HG02588 (cell line): Measurements from ENCODE around the gene GRAMD2A.
A peak's percentile ranks its signal among the peaks of the same experiment; 100 is the strongest.

Experiments
- ATAC-seq: cut with Tn5 transposase; IDR thresholded peaks from one replicate; pipeline ENCODE4 v1.9.1; 2021; ENCODE audit warnings: mild to moderate bottlenecking, moderate library complexity; ENCODE audit not compliant: unreplicated experiment

Gene GRAMD2A

DNA sequence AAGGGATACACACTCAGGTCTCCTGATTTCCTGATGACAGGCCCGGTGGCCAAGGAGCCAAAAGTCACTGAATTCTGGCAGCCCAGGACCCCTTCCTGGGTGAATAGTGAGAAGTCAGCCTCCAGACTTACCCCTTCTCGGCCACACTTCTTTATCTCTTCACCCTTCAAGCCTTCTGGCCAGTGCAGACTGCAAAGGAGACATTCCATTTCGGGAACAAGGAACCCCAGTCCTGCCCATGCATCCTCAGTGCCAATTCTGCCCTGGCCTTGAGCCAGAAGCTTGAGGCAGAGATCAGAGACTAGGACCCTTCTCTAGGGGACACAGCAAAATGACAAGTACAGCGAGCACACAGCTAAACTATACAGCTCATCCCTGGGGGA is 28.8 kb downstream of the GRAMD2A start:
- no peak for ATAC-seq

DNA sequence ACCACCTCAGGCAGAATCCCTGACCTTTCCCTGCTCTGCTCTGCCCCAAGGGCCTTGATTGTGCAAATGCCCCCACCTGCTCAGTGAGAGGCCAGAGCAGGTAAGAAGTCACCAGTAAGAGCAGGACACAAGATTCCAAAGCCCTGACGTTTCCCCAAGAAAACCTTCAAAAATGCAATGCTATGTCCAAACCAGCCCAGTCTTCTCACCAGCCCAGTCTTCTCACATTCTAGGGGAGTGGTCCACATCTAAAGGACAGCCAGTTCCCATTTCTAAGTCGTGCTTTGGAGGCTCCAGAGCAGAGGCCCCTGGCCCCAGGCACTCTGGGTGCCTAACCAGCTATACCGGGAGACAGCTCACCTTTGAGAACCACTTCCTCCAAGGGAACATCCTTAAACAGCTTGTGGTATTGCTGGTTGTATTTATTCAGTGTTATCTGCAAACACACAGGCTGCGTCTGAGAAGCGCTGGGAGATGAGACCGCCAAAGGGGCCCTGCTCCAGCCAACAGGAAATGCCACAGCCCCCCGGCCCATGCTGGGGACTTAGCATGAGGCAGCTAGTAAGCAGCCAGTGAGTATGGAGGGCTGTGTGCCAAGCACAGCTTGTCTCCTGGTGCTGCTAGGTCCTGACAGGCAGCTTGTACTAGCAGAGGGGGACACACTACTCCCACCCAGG is 29.3 kb downstream of the GRAMD2A start:
- no peak for ATAC-seq

DNA sequence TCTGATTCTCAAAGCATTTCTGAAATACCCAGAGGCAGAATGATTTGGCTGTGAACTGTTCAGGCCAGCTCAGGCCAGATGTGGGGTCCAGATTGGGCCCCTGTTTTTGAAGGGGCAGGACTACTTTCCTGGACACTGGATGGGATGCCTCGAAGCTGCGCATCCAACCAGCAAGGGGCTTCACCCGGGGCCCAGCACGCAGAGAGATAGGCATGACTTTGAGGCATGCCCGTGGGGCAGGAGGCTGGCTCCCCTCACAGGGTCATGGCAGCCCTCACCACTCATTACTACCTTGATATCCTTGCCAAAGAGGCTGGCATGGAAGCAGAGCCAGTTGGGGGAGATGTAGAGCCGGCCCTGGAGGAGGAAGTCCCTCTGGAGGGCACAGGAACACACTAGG is 30.1 kb downstream of the GRAMD2A start:
- ATAC-seq, result no peak

DNA sequence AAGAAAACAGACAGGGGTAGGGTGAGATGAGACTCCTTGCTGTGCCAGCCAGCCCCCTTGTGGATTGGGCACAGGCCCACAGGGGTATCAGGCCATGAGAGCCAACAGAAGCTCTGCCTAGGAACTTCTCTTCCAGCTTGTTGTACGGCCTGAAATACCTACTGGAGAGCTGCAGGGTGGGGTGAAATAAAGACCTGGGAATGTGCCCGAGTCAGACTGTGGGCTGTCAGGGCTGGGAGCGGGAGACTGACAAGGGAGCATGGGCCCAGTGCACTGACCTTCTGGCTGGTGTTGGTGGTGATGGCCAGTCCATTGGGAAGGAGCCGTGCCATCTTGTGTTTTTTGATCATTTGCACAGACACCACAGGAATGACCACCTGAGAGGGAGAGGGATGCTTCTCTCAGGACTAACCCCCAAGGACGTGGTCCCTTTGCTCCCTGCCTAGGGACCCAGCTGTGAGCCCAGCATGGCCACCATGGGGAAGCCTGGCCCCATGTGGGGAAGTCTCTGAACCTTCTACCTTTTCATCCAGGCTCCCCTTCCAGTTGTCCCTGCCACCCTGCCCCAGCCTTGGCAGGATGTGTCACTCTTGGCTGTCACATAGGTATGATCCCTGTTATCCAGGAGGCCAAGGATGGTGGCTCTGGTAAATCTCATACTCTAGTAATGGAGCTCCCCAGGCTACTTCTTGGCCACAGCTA is 30.7 kb downstream of the GRAMD2A start:
- no peak for ATAC-seq

DNA sequence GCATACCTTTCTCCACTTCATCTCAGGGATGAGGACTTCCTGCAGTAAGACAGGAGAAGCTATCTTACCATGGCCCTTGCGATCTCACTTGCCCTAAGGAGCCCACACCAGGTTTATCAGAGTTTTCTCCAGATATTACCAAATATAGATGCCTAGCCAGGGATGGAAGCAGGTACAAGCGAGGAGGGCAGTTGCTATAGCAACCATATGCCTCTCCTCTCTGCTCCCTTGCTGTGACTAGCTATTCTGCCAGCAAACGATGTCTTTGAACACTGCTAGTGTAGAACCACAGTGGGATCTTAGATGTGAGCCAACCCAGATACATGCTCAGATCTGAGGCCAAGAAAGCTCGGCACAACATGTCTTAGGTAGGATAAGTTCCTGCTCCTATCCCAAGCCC is 33.9 kb downstream of the GRAMD2A start:
- no peak for ATAC-seq

DNA sequence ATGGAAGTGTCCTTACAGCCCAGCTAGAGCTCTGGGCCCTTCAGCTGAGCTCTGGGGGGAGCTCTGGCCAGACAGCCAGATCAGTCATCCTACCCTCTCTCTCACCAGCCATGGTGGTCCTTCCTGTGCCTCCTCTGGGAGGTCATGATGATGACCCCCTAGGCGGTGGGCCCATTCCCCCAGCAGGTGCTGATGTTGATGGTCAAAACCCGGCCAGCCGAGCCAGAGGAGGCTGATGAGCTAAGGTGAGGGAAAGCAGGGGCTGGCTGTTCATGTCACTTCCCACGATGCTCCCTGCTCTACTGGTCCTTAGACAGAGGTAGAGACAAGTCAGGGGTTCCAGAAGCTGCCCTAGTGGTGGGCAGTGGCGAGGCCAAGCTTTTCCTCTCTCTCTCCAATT is 35.0 kb downstream of the GRAMD2A start:
- ATAC-seq, result no peak

DNA sequence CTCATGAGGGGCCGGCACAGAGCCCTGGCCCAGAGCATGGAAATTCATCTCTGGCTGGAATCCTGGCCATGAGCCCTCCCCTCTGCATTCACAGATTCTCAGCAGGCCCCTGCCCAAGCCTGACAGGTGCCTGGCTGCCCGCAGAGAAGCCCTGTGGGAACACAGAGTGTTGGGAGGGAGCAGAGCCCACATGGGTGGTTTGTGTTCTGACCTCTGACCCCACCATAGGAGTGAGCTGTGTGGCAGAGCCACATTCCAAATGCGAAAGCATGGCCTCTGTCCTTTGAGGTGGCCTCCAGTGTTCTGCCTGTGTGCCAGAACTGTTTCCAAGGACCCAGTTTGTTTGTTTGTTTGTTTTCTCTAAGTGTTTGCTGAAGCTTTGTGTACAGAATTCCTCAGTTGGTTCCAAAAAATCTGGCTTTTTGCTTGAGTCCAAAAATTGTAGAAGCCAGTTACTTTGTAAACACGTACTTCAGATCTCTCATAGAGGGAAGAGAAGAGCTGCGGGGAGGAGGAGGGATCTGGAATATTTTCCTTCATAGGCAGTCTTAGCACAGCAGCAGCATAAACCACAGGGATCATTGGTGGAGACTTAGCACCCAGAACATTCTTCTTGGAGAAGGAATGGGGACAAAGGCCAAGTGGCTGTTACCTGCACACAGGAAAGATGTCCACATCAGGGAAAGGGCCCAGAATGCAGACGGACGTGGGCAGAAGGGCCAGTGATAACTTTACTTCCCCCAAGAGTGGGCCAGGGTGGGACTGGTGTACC is 36.0 kb downstream of the GRAMD2A start:
- ATAC-seq, result no peak

DNA sequence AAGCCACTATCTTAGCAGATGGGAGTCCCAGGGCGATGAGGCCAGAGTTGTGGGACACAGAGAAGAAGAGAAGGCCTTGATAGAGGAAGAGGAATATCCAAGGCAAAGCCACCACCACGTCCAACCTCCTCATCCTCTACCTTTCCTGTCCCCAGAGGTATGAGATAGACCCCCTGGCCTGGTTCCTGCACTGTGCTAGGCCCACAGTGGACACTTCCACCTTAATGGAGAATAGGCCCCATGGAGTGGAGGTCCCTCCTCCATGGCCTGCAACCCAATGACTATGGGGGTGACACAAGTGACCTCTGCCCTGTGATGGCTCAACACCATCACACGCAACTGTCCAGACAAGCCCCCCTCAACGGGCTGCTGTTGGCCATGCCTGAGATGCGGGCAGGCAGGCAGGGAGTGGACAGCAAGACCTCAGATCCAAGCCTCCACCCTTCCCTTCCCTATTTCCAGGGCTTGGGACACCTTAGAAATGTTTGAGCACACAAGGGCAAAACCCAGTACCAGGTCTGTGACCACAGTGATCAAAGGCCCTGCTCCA is 36.8 kb downstream of the GRAMD2A start:
- no peak for ATAC-seq

DNA sequence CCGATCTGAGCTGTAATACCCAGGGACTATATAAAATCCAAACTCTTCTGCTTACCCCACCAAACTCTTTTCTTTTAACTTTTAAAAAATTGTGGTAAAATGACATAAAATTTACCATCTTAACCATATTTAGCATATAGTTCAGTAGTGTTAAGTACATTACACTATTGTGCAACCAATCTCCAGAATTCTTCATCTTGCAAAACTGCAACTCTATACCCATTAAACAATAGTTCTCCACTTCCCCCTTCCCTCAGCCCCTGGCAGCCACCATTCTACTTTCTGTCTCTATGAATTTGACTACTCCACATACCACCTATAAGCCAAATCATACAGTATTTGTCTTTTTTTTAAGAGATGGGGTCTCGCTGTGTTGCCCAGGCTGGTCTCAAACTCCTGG is 40.7 kb downstream of the GRAMD2A start:
- ATAC-seq, result no peak

DNA sequence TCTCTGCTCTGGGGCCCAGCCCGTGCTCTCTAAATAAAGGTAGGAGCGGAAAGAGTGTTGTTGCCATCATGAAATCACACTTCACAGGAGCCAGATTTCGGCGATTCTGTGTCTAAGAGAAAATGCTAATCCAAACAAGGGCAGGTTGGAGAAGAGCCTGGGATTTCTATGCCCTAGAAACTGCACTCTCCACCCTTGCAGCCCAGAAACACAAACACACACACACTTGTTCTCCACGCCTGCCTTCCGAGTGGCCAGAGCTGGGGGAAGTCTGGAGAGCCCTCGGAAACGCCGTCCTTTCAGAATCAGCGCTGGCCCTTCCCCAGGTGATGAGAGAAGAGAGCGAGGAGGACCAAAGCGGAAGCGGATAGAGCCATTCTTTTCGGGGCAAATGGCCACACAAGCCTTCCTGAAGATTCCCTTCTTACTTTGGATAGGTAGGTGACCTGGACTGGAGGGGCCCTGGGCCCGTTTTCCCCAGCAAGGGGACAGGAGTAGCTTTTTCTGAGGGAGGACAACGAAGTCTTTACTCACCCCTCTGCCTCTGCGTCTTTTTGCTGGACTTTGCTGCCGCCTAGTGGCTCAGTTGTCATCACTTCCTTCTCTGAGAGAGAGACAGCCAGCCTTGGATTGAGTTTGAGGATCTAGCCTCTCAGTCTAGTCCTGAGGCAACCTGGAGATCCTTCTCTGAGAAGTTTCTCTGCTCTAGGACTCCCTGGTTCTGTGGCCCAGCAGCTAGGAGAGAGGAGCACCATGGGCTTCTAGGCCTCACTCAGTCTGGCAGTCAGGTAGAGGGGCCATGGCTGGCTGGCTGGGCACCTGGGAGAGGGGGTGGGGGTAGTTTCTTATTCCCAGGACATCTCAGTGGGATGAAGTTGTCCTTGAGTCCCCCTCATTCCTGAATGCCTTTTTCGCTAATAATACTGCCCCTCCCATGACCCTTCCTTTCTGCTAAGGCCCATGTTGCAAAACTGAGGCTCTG is 41.7 kb downstream of the GRAMD2A start:
- ATAC-seq, result no peak

DNA sequence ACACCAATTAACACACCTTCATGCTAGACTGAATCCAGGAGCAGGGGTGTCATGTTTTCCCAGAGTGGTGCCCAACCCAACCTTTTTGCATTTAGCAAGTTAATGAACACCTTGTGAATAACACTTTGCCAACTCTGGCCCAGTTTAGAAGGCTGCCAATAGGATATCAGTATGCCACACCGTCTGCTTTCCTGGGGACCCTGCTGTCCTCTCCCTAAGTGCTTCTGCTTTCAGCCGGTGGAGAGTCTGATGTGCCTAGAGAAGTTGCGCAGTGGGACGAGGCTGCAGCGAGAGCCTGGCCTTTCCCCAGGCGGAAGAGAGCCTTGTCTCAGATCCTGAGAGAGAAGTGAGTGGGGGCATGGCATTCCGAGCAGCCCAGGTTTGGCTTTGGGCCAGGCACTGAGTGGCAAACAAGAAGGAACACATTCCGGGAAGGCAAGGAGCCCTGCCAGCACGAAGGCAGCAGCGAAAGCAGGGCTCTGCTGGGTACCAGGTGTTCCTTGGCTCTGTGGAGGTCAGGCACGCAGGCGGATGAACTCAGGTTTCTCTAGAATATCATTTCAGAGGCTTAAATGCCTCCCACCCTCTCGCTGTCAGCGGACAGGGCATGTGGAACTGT is 42.5 kb downstream of the GRAMD2A start:
- no peak for ATAC-seq

DNA sequence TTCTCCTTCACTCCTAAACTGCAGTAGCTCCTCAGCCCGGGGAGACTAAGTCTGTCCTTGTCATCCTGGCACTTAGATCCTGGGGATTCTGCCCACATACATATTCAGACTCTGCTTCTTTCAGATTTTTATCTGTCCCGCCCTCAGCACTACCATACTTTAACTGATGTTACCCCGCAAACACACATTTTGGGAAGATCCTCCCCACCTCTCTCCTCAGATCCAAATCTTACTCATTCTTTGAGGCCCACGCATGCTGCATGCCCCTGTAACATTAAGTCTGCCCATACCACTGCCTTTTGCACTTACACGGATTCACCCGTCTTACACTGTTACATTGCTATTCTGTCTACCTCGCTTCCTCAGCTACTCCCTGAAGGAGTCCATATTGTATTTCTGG is 43.3 kb downstream of the GRAMD2A start:
- no peak for ATAC-seq

DNA sequence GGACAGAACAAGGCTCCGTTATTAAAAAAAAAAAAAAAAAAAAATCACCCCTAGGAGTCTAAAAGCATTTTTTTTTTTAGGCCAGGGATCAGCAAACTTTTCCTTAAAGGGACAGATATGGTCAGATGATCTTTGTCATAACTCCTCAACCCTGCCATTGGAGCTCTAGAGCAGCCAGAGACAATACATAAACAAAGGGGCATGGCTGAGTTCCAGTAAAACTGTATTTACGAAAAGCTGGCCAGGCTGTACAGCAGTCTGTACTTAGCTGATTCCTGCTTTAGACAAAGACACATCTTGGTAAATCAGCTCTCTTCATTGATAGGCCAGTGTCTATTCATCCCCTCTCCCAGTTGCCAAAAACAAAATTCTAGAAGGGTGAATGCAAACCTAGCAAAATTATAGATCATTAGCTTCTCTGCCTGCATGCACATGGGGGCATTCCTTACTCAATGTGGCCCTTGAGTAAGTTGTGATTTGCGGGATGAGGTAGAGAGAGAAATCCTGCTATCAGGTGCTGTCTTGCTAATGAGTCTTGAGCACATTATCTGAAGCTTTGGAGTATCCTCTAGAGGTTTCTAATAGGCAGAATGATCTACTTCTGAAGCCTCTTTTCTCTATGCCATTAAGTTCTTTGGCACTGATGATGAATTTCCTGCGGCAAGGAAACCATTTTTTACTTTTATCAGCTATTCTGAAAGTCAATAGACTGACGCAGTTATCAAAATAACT is 44.2 kb downstream of the GRAMD2A start:
- no peak for ATAC-seq

DNA sequence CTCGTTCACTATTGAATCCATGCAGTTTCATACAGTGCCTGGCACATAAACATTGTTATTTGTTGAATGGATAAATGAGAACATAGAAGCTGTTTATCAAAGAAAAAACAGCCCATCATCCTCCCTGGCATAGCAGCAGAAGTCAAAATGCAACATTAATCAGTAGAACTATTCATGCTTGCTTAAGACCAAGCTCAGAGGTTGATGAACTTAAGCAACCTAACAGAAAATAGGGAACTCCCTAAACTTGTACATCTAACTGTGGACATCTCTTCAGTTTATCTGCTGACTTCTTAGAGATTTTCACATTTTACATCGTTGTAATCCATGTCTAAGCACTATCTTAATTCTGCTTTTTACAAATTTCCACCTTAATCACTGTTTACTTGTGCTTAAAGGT is 50.2 kb downstream of the GRAMD2A start:
- ATAC-seq, result no peak

DNA sequence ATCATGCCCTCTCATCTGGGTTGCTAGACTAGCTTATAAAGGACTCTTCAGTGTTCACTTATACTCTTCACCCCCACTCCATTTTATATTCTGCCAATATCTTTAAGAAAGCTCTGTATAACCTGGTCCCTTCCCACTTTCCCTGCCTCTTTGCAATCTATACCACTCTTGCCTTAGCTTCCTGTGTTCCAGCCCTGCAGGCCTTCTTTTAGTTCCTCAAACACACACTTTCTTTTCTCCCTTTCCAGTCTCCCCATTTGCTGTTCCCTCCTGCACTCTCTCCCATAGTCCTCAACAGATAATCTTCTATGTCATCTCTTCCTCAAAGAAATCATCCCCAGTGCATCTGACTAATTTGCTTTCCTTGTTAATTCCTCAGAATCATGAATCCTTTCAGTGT is 50.7 kb downstream of the GRAMD2A start:
- no peak for ATAC-seq

DNA sequence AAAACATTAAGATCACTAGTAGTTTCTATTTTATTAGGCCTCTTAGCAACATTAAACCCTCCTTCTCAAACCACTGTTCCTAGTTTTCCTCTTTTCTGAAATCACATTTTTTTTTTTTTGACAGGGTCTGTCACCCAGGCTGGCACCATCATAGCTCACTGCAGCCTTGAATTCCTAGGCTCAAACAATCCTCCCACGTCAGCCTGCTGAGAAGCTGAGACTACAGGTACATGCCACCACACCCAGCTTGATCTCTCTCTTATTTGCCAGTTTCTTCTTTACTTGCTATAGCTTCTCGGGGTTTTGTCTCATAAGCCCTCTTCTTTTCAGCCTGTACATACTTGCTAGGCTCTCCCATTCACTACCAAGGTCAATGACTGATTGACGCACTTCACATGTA is 51.4 kb downstream of the GRAMD2A start:
- ATAC-seq, result no peak

DNA sequence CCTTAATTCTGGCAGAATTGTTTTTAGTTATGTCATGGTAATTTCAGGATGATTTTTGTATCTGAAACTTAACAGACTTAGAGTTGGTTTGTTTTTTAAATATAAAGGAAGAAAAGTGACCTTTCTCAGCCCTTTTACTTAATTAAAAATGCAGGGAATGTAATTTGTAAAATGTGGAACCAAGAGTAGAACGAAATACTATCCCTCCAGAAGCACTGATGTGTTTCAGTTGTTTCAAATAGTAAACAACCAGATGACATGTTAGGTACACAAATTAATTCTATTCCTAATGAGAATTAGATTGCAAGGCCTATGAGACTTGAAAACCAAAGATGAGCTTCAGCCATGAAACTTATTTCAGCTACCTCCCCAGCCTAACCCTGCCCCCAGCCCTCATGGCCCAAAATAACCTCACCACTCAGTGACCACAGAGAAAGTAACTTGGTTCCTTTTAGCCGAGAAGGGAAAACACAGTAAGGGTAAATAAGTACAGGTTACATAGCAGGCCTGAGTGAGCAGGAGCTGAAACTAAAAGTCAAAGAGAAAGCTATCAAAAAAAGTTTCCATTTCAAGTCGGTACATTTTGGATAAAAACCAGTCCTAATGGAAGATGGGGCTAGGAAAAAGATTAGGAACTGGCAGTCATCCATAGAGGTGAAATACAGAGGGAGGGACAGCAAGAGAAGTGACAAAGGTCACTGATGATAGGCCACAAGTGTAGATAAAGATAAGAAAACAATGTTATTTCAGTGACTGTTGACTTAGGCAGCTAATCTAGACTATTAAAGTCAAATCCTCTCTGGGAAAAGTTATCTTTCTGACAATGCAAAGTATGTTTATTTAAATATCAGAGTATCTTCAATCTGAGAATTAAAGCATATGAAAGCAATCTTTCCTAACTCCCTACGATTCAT is 56.2 kb downstream of the GRAMD2A start:
- ATAC-seq, result peak; percentile 99

DNA sequence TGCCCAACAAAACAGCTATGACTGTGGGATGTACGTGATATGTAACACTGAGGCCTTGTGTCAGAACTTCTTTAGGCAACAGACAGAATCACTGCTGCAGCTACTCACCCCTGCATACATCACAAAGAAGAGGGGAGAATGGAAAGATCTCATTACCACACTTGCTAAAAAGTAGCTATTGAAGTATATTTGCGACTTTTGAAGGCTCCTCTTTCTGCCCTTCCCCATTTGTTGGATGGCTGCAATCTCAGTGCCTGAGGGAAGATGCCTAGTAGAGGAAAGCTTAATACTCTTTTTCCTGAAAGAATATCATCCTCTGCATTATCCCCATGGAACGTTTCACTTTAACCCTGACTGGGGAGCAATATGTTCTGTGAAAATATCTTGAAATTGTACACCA is 57.5 kb downstream of the GRAMD2A start:
- ATAC-seq, result no peak
